Fibroblast of lung (primary cell): ENCODE results near the gene COL4A6.

ENCODE experiments used
- EZH2 ChIP-seq: IDR thresholded peaks from 2 replicates; pipeline ENCODE4 v1.5.1; 2012; ENCODE audit warnings: low read length, control low read depth, mild to moderate bottlenecking; ENCODE audit errors: missing control alignments
- TF ChIP-seq, protein P1 (sequence below), 2 donors: IDR thresholded peaks in 1 of 2; conservative IDR thresholded peaks in 1 of 2; 1 replicate in 1 of 2; 2 replicates in 1 of 2; pipeline ENCODE4 v1.5.1; 2011 to 2012; ENCODE audit warnings: low read length in 2 of 2, control low read depth in 1 of 2, inconsistent platforms in 1 of 2, low read depth in 1 of 2, mild to moderate bottlenecking in 1 of 2

DNA sequence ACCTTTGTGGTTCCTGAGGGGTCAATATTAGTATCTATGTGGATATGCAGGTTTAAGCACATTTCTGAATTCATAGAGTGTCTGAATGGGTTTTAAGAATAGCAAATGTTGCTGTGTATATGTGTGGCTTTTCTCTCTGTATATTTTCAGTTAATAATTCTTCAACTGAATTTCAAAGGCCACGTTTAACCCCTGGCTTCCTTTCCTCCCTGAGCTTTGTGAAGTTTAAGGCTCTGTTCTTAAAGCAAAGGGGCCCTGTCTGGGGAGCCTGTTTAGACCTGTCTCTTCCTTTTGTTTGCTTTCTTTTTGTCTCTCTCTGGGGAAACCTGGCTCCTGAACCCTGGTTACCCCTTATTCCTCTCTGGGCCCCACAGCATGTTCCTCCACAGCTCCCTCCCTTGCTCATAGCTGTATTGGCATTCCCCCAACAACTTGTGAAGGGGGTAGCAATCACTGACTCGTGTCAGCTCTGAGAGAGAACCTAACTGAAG, 139.1 kb downstream of the COL4A6 start:
- TF ChIP-seq, protein P1, sequence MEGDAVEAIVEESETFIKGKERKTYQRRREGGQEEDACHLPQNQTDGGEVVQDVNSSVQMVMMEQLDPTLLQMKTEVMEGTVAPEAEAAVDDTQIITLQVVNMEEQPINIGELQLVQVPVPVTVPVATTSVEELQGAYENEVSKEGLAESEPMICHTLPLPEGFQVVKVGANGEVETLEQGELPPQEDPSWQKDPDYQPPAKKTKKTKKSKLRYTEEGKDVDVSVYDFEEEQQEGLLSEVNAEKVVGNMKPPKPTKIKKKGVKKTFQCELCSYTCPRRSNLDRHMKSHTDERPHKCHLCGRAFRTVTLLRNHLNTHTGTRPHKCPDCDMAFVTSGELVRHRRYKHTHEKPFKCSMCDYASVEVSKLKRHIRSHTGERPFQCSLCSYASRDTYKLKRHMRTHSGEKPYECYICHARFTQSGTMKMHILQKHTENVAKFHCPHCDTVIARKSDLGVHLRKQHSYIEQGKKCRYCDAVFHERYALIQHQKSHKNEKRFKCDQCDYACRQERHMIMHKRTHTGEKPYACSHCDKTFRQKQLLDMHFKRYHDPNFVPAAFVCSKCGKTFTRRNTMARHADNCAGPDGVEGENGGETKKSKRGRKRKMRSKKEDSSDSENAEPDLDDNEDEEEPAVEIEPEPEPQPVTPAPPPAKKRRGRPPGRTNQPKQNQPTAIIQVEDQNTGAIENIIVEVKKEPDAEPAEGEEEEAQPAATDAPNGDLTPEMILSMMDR (conservative IDR thresholded peaks at IDR 0.05 in 1 of 2, IDR thresholded peaks at IDR 0.05 in 1 of 2; ENCODE audit: low read depth in 1 of 2, low read length in 2 of 2): no peak
- TF ChIP-seq EZH2: no peak
